Stimulated activated CD4-positive, alpha-beta T cell treated with anti-CD3 and anti-CD28 coated beads, Interleukin-4, amount 100 ng/mL, for 4 hours (primary cell): ENCODE measurements around the gene FAM181B.

Source experiments
- DNase-seq, 2 experiments: peaks; one replicate each; pipeline ENCODE4 v3.0.0-alpha.2; 2020

FAM181B gene

GRCh38 chr11:82733444-82734119 lies at the start of gene FAM181B:
FAM181B (minus strand) TSS chr11:82733864; CDS start chr11:82733729, 135 bp downstream.
- DNase-seq, result peak in 1 of 2 experiments; percentile 34

DNA sequence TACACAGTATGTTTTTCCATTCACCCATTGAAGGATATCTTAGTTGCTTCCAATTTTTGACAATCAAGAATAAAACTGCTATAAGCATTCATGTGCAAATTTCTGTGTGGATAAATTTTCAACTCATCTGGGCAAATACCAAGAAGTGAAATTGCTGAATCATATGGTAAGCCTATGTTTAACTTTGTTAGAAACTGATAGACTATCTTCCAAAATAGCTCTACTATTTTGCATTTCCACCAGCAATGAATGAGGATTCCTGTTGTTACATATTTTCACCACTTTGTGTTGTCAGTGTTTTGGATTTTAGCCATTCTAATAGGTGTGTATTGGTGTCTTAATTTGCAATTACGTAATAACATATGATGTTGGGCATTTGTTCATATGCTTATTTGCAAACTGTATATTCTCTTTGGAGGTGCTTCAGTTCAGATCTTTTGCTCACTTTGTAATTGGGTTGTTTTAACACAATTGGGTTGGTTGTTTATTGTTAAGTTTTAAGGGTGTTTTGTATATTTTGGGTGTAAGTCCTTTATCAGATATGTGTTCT lies 49.2 kb upstream of the FAM181B start:
- no peak for DNase-seq

DNA sequence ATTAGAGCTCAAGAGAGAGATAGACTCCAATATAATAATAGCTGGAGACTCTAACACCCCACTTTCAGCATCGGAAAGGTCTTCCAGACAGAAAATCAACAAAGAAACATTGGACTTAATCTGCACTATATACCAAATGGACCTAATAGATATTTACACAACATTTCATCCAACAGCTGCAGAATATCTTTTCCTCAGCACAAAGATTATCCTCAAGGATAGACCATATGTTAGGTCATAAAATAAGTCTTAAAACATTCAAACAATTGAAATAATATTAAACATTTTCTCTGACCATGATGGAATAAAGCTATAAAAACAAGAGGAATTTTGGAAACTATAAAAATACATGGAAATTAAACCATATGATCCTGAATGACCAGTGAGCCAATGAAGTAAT lies 45.1 kb upstream of the FAM181B start:
- DNase-seq, result no peak

- DNase-seq, result no peak
Measured at GRCh38 chr11:82776377-82776776, 42.7 kb upstream of the FAM181B start.

DNA sequence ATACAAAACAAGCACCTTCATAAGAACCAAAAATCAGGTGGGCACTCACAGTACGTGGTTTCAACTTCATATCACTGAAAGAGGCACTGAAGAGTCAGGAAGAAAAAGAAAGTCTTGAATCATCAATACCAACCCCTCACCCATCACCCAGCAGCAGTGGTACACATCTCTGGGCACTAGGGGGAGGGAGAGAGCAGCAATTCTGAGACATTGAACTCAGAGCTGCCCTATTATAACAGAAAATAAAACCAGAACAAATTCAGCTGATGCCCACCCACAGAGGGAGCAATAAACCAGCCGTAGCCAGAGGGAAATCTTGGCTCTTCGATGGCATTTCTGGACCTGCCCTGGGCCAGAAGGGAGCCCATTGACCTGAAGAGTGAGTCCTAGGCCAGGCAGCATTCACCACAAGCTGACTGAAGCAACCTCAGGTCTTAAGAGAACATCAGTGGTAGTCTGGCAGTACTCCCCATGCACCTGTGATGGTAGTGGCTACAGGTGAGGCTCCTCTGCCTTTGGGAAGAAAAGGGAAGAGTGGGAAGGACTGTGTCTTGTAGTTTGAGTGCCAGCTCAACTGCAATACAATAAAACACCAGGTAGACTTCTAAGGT lies 42.2 kb upstream of the FAM181B start:
- DNase-seq, result no peak

- no peak for DNase-seq
Measured at GRCh38 chr11:82775218-82775617, 41.6 kb upstream of the FAM181B start.

- no peak for DNase-seq
Measured at GRCh38 chr11:82771781-82772180, 38.1 kb upstream of the FAM181B start.

DNA sequence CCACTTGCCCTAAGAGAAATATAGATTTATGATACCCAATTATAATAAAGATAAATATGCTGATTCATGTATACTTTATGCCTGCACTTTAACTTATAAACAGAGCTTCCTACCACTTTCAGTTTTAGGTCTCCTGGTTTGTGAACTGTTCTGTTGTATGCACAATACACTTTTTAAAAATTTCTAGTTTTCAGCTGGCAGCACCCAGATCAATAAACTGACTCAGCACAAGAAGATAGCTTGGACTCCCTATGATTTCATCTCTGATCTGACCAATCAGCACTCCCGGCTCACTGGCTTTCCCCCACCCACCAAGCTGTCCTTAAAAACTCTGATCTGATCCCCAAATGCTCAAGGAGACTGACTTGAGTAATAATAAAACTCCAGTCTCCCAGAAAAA lies 33.5 kb upstream of the FAM181B start:
- no peak for DNase-seq

- peak in 1 of 2 experiments; percentile 16 for DNase-seq
Measured at GRCh38 chr11:82765466-82766034, 31.9 kb upstream of the FAM181B start.

DNA sequence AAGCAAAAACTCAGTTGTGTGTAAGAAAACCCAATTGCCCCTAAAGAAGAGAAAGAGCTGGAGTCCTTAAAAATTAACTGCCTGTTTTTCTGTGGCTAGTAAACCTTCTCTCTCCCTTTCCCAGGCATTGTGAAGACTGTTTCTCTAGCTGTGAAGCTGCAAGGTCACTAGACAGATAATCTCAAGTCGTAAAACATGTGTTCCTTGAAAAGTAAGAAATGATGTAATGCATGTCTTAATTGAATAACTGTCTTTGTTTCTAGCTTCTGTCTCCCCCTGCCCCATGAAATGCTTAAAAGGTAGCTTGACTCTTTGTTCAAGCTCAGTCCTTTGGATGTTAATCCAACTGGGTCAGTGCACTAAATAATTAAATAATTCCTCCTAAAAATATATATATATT lies 29.5 kb upstream of the FAM181B start:
- no peak for DNase-seq

GRCh38 chr11:82759649-82760048 lies 26.0 kb upstream of the FAM181B start:
- DNase-seq, result no peak

- no peak for DNase-seq
Measured at GRCh38 chr11:82757660-82758357, 24.1 kb upstream of the FAM181B start.

GRCh38 chr11:82756765-82757639 lies 23.3 kb upstream of the FAM181B start:
- DNase-seq, result no peak

DNA sequence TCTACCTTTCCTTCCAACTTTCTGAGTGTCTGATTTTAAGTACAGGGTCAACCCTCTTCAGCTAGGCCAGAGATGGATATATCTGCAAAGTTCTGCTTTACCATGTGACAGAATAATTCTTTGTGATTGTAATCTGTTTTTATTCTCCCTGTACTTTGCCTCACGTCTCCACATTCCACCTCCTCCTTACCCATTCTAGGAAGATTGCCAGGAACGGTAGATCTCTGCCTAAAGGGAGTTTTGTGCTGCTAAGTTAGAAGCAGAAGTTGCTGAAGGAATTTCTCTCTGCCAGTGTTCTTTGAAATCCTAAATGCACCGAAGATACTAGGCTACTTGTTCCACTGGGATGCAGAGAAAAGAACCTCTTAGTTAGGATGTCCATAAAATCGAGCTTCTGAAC lies 20.7 kb upstream of the FAM181B start:
- DNase-seq, result no peak

DNA sequence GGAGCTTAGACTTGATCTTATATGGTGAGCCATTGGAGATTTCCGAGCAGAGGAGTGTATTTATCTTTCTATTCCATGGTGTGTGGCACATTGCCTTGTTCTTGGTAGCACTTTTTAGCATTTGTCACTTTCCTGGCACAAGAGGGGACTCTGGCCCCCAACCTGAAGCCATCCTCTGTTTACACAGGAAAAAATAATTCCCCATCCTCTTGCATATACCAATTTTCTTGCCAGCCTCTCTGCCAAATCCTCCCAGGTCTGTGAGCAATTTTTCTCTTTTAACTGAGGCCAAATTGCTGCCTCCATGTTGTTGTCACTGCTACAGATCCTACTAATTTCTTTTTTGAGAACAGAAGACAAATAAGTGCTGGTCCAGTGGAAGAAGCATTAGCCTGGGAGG lies 20.3 kb upstream of the FAM181B start:
- DNase-seq, result no peak

GRCh38 chr11:82752801-82753200 lies 19.1 kb upstream of the FAM181B start:
- DNase-seq, result no peak

DNA sequence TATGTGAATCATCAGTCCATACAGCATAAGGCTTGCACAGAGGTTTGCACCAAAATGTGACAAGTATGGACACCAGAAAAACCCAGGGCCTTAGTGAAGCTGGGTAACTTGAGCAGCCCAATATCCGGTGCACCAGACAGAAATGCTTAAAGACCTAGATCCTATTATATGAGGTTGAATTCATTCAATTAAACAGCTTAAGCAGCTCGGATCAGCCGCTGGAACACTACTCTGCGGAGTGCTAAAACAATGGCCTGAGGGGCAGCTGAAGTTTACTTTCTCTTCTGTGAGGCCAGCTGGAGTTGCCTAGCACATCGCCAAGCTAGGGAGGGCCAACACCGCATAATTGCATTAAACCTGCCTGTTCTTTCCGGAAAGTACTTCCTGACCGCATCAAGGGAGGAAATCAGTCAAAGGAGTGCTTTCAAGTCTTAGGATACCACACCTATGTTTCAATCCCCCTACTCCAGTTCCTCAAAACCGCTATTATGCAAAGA lies 17.0 kb upstream of the FAM181B start:
- no peak for DNase-seq

DNA sequence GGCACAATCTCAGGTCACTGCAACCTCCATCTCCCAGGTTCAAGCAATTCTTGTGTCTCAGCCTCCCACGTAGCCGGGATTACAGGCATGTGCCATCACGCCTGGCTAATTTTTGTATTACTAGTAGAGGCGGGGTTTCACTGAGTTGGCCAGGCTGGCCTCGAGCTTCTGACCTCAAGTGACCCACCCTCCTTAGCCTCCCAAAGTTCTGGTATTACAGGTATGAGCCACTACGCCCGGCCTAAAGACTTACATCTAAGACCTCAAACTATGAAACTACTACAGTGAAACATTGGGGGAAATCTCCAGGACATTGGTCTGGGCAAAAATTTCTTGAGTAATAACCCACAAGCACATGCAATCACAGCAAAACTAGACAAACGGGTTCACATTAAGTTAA lies 13.8 kb upstream of the FAM181B start:
- no peak for DNase-seq

- DNase-seq, result no peak
Measured at GRCh38 chr11:82738091-82738490, 4.4 kb upstream of the FAM181B start.

DNA sequence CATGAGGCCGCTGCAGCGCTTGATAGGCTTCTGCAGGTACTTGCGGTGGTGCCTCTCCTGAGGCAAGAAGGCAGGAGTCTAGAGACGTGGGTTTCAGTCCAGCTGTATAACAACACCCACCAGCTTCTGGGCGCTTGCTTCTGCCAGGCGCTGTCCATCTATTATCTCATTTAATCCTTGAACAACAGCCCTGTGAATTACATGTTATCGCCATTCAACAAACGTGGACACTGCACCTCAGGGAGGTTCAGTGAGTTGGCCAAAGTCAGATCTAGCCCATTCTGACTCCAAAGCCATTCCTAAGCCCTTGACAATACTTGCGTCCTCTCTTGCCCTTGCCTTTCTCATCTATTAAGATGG lies 436 bp upstream of the FAM181B start:
- no peak for DNase-seq

DNA sequence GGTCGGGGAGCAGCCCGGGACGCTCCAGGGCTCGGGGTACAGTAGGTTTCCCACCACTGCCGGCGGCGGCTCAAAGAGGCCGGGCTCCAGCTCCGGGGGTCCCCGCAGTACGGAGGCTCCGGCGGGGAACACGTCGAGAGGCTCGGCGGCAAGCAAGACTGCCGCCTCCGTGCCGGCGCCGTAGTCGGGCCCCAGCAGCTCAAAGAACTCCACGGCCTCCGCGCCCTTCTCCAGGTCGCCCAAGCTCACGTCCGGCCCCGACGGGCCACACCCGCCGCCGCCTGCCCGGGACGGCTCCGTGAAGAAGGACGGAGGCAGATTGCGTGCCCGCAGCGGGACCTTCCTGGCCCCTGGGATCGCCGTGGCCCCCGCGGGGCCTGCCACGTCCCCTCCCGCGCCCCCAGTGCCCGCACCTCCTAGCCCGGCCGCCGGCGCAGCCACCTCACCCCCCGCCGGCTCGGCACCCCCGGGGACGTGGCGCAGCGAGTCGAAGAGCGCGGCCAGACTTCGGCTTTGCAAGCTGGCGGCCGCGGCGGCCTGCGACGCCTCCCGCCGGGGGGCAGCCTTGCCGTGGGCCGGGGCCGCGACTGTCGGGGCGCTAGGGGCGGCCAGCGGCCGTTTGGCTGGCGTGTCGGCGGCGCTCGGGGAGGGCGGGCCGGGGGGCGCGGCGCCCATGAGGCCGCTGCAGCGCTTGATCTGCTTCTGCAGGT lies 775 bp downstream of the FAM181B start:
- no peak for DNase-seq

DNA sequence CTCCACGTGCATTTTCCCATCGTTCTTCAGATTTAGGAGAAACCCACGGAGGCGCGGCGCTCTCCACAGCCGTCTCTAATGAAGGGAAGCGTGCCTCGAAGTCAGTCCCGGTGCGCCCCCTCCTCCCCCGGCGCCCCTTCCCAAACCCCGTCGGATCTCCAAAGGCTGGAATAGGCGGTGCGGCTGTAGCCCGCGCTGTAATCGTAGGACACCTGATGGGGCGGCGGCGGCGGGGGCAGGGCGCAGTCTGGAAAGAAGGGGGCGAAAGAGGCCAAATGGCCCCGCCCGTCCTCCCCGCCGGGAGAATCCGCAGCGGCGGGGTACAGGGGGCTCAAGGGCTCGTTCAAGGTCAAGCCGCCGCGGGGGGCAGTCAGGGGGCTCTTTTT lies 1.3 kb downstream of the FAM181B start:
- DNase-seq, result no peak
